Subcutaneous abdominal adipose tissue (tissue), 5 donors: ENCODE results near the gene BSN.

Source experiments
- H3K27ac ChIP-seq: one replicate; pipeline ENCODE4 v1.7.0; 2013; ENCODE audit warnings: low read depth, mild to moderate bottlenecking, inconsistent platforms, low read length, moderate library complexity
- H3K27me3 ChIP-seq, 5 donors: one replicate each; pipeline ENCODE4 v1.7.0; 2013; ENCODE audit warnings: low read length in 5 of 5, inconsistent platforms in 1 of 5; ENCODE audit not compliant: control insufficient read depth in 5 of 5, insufficient read depth in 4 of 5
- H3K36me3 ChIP-seq, 5 donors: one replicate each; pipeline ENCODE4 v1.7.0; 2013; ENCODE audit warnings: low read length in 5 of 5; ENCODE audit not compliant: control insufficient read depth in 5 of 5, insufficient read depth in 5 of 5
- H3K4me1 ChIP-seq, 5 donors: one replicate each; pipeline ENCODE4 v1.7.0; 2013; ENCODE audit warnings: low read length in 5 of 5, mild to moderate bottlenecking in 3 of 5, moderate library complexity in 1 of 5; ENCODE audit not compliant: control insufficient read depth in 5 of 5, insufficient read depth in 5 of 5
- H3K4me3 ChIP-seq, 5 donors: one replicate each; pipeline ENCODE4 v1.7.0; 2013; ENCODE audit warnings: low read length in 5 of 5, low read depth in 1 of 5
- H3K9ac ChIP-seq, 5 donors: one replicate each; pipeline ENCODE4 v1.7.0; 2013; ENCODE audit warnings: low read length in 5 of 5, mild to moderate bottlenecking in 4 of 5, moderate library complexity in 3 of 5
- H3K9me3 ChIP-seq, 5 donors: one replicate each; pipeline ENCODE4 v1.7.0; 2013; ENCODE audit warnings: low read length in 5 of 5; ENCODE audit not compliant: control insufficient read depth in 5 of 5
- donor health status: healthy.
- donor health status: healthy.
- donor health status: healthy.
- donor health status: healthy.
- donor health status: healthy.

The BSN gene

GRCh38 chr3:49657208-49657915 lies 103.1 kb downstream of the BSN start:
- peaks cover 0 to 5% (median 0%) of the 10 kb centered on the region in 5 donors for H3K4me1 ChIP-seq
- peaks cover 0 to 20% (median 11%) of the 10 kb centered on the region in 5 donors for H3K27me3 ChIP-seq
- no peak overlapping the region for H3K4me3 ChIP-seq
- no peak overlapping the region for H3K9ac ChIP-seq
- H3K36me3 ChIP-seq = no peaks in the 10 kb centered on the region
- H3K9me3 ChIP-seq = no peaks in the 10 kb centered on the region
- no peak overlapping the region for H3K27ac ChIP-seq

DNA sequence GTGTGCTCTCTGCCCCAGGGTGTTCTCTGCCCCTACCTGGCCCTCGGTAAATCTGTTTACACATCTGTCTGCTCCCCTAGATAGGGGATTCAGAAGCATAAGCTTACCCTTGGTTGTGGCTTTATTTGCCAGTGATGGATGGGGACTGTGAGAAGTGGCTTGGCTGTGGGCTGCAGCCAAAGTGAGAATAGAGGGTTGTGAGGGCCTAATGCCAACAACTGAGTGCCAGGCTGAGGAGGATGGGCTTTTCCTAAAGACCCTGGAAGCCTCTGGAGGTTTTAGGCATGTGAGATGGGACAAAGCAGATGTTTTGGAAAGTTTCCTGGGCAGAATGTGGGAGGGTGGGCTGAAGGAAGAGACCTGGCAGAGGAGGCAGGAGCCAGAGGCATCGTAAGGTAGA lies 104.4 kb downstream of the BSN start:
- no peaks in the 10 kb centered on the region for H3K36me3 ChIP-seq
- H3K9ac ChIP-seq = peak overlapping the region in 1 of 5 donors; percentile 2
- H3K4me3 ChIP-seq = no peak overlapping the region
- H3K27me3 ChIP-seq = peaks cover 0 to 20% (median 11%) of the 10 kb centered on the region in 5 donors
- peaks cover 0 to 5% (median 0%) of the 10 kb centered on the region in 5 donors for H3K4me1 ChIP-seq
- no peaks in the 10 kb centered on the region for H3K9me3 ChIP-seq
- H3K27ac ChIP-seq = no peak overlapping the region

- H3K27me3 ChIP-seq = peaks cover 0 to 20% (median 11%) of the 10 kb centered on the region in 5 donors
- H3K4me3 ChIP-seq = no peak overlapping the region
- H3K36me3 ChIP-seq = no peaks in the 10 kb centered on the region
- peaks cover 0 to 5% (median 0%) of the 10 kb centered on the region in 5 donors for H3K4me1 ChIP-seq
- H3K9me3 ChIP-seq = no peaks in the 10 kb centered on the region
- no peak overlapping the region for H3K9ac ChIP-seq
- H3K27ac ChIP-seq = no peak overlapping the region
These were observed 105.5 kb downstream of the BSN start for GRCh38 chr3:49659756-49660155.

GRCh38 chr3:49661281-49661680 lies 107.0 kb downstream of the BSN start:
- no peaks in the 10 kb centered on the region for H3K36me3 ChIP-seq
- peaks cover 3 to 23% (median 15%) of the 10 kb centered on the region in 5 donors for H3K27me3 ChIP-seq
- no peaks in the 10 kb centered on the region for H3K9me3 ChIP-seq
- no peak overlapping the region for H3K9ac ChIP-seq
- H3K4me1 ChIP-seq = peaks cover 0 to 5% (median 0%) of the 10 kb centered on the region in 5 donors
- H3K27ac ChIP-seq = no peak overlapping the region
- no peak overlapping the region for H3K4me3 ChIP-seq

DNA sequence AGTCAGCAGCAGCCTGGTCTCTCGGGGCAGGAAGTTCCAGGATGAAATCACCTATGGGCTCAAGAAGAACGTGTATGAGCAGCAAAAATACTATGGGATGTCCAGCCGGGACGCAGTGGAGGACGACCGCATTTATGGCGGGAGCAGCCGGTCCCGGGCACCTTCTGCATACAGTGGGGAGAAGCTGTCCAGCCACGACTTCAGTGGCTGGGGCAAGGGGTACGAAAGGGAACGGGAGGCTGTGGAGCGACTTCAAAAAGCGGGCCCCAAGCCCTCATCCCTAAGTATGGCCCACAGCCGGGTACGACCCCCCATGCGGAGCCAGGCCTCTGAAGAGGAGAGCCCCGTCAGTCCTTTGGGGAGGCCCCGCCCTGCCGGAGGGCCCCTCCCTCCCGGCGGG lies 107.7 kb downstream of the BSN start:
- Histone ChIP-seq H3K4me1 (no peaks in the 10 kb centered on the region), H3K9ac (no peak overlapping the region), H3K27ac (no peak overlapping the region), H3K36me3 (no peaks in the 10 kb centered on the region), H3K4me3 (no peak overlapping the region), H3K27me3 (peaks cover 3 to 19% (median 10%) of the 10 kb centered on the region in 5 donors), H3K9me3 (no peaks in the 10 kb centered on the region)

- no peaks in the 10 kb centered on the region for H3K36me3 ChIP-seq
- peaks cover 0 to 2% (median 0%) of the 10 kb centered on the region in 5 donors for H3K4me1 ChIP-seq
- H3K27ac ChIP-seq = no peak overlapping the region
- no peak overlapping the region for H3K4me3 ChIP-seq
- H3K9me3 ChIP-seq = no peaks in the 10 kb centered on the region
- H3K9ac ChIP-seq = no peak overlapping the region
- peaks cover 3 to 18% (median 7%) of the 10 kb centered on the region in 5 donors for H3K27me3 ChIP-seq
These were observed 108.6 kb downstream of the BSN start for GRCh38 chr3:49662720-49663413.

GRCh38 chr3:49663831-49664230 lies 109.6 kb downstream of the BSN start:
- peaks cover 0 to 11% (median 6%) of the 10 kb centered on the region in 5 donors for H3K4me1 ChIP-seq
- H3K9ac ChIP-seq = no peak overlapping the region
- H3K4me3 ChIP-seq = no peak overlapping the region
- H3K9me3 ChIP-seq = no peaks in the 10 kb centered on the region
- no peaks in the 10 kb centered on the region for H3K36me3 ChIP-seq
- no peak overlapping the region for H3K27ac ChIP-seq
- peaks cover 3 to 19% (median 7%) of the 10 kb centered on the region in 5 donors for H3K27me3 ChIP-seq

DNA sequence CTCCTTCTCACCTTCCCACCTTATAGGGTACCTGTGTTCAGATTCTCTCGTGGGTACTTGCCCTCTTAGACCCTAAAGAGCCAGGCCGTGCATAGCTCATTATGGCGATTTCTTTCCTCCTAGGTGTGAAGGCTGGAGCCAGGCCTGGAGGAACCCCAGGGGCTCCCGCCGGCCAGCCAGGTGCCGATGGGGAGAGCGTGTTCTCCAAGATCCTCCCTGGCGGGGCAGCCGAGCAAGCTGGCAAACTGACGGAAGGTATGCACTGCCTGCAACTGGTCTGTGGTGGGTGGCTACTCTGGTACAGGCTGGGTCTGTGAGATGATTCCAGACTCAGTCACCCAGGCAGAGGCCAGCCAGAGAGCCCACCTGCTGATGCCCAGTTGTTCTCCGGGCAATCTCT lies 110.0 kb downstream of the BSN start:
- Histone ChIP-seq H3K4me3 (no peak overlapping the region), H3K9ac (no peak overlapping the region), H3K36me3 (no peaks in the 10 kb centered on the region), H3K4me1 (peaks cover 0 to 16% (median 10%) of the 10 kb centered on the region in 5 donors), H3K27ac (no peak overlapping the region), H3K9me3 (no peaks in the 10 kb centered on the region), H3K27me3 (peaks cover 3 to 21% (median 7%) of the 10 kb centered on the region in 5 donors)

DNA sequence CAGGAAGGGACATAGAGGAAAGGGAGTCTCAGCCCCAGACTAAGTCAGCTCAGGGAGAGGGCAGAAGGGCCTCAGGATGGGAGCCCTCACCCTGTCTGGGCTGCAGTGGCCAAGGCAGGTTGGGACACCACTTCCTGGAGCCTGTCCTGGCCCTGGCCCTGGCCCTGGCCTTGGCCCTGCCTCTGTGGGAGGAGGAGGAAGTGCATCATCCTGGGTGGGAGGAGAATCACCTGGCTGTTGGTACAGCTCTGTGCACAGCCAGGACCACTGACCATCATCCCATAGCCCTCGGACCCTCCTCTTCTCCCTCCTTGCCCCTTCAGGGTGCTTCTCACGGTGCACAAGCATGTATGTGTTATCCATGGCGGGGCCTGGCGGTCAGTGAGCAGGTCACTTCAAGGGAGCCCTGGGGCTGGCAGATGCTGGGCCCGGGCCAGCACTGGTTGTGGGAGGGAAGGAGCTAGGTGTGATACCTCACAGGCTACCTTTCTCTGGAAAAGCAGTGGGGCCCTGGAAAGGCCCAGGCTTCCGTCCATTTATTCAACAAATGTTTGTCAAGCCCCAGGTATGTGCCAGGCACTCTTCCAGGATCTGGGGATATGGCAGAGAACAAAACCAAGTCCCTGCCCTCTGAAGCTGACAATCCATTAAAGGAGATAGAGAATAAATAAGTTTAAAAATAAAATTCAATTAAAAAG lies 111.7 kb downstream of the BSN start:
- Histone ChIP-seq H3K4me3 (no peak overlapping the region), H3K27me3 (peaks cover 3 to 22% (median 7%) of the 10 kb centered on the region in 5 donors), H3K9me3 (no peaks in the 10 kb centered on the region), H3K27ac (no peak overlapping the region), H3K9ac (no peak overlapping the region), H3K36me3 (no peaks in the 10 kb centered on the region), H3K4me1 (peaks cover 0 to 17% (median 12%) of the 10 kb centered on the region in 5 donors)

DNA sequence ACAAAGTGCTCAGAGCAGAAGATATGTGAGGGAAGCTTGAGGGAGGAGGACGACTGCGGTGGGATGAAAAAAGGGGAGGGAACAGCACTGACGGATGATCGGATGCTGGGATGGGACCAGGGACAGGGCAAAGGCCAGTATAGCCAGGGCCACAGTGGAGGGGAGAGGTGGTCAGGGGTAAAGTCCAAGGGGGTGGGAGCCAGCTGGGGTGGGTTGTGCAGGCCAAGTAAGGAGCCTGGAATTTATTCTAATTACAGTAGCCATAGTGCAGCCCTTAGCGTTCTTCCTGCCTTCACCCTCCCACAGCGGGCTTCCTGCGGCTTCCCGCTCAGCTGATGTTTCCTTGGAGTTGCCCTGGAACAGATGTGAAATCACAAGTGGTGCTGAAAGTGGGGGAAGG lies 112.3 kb downstream of the BSN start:
- Histone ChIP-seq H3K4me3 (no peak overlapping the region), H3K9me3 (no peaks in the 10 kb centered on the region), H3K36me3 (no peaks in the 10 kb centered on the region), H3K9ac (peak overlapping the region in 1 of 5 donors; percentile 30), H3K27me3 (peaks cover 3 to 18% (median 7%) of the 10 kb centered on the region in 5 donors), H3K27ac (no peak overlapping the region), H3K4me1 (peaks cover 0 to 17% (median 12%) of the 10 kb centered on the region in 5 donors)
